Epithelial cell of proximal tubule (primary cell): ENCODE results near the gene TEX14. TPM values are rescaled to one million over a fixed set of nuclear protein-coding genes. Genes with fewer than 3 reads are reported as not detected.

Experiments used
- DNase-seq: peaks from one replicate; pipeline ENCODE4 v3.0.0-alpha.2; 2011; ENCODE audit warnings: low read depth
- H3K4me3 ChIP-seq: 2 replicates; pipeline ENCODE4 v1.5.1; 2011; ENCODE audit warnings: low read depth, mild to moderate bottlenecking, low read length
- total RNA-seq: library from RNA; depleted of rRNA; stranded (reverse); fragments of >200 nt; gene quantifications from 2 replicates; pipeline ENCODE4 v1.2.3, GENCODE V29; 2015
- TF ChIP-seq, protein P1 (sequence below): conservative IDR thresholded peaks from 2 replicates; pipeline ENCODE4 v1.5.1; 2012; ENCODE audit warnings: low read depth, mild to moderate bottlenecking, low read length

TEX14 gene
- total RNA-seq, 1 donor from 2014 or later = 0.06 TPM

- no peak overlapping the region for H3K4me3 ChIP-seq
- TF ChIP-seq, protein P1, sequence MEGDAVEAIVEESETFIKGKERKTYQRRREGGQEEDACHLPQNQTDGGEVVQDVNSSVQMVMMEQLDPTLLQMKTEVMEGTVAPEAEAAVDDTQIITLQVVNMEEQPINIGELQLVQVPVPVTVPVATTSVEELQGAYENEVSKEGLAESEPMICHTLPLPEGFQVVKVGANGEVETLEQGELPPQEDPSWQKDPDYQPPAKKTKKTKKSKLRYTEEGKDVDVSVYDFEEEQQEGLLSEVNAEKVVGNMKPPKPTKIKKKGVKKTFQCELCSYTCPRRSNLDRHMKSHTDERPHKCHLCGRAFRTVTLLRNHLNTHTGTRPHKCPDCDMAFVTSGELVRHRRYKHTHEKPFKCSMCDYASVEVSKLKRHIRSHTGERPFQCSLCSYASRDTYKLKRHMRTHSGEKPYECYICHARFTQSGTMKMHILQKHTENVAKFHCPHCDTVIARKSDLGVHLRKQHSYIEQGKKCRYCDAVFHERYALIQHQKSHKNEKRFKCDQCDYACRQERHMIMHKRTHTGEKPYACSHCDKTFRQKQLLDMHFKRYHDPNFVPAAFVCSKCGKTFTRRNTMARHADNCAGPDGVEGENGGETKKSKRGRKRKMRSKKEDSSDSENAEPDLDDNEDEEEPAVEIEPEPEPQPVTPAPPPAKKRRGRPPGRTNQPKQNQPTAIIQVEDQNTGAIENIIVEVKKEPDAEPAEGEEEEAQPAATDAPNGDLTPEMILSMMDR = no peak
- no peak for DNase-seq
These were observed 30.4 kb upstream of the TEX14 start for GRCh38 chr17:58722274-58722673.

DNA sequence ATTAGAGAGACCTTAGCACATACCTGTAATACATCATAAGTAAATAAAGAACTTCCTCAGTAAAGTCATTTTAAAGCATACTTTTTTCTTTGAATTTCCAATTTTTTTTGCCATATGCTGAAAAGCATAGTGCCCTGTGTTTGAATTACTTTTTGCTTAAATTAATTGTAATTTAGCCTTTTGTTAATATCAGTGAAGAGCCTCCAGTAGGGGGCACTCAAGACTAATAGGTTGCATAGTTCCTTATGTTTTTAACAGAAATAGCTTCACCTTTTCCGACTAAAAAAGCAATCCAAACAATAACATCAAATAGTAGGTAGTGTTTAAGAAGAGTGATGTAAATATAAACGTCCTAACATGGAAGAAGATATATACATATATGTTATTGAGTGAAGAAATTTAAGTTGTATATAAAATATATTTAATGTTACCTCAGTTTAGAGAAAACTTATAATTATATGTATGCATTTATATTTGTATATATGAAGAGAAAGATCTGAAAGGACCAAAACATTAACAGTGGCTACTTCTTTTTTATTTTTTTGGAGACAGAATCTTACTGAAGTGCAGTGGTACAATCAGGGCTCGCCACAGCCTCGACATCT is 19.2 kb upstream of the TEX14 start:
- H3K4me3 ChIP-seq = no peak overlapping the region
- TF ChIP-seq, protein P1 = peak; percentile 78
- peak; percentile 15 for DNase-seq

DNA sequence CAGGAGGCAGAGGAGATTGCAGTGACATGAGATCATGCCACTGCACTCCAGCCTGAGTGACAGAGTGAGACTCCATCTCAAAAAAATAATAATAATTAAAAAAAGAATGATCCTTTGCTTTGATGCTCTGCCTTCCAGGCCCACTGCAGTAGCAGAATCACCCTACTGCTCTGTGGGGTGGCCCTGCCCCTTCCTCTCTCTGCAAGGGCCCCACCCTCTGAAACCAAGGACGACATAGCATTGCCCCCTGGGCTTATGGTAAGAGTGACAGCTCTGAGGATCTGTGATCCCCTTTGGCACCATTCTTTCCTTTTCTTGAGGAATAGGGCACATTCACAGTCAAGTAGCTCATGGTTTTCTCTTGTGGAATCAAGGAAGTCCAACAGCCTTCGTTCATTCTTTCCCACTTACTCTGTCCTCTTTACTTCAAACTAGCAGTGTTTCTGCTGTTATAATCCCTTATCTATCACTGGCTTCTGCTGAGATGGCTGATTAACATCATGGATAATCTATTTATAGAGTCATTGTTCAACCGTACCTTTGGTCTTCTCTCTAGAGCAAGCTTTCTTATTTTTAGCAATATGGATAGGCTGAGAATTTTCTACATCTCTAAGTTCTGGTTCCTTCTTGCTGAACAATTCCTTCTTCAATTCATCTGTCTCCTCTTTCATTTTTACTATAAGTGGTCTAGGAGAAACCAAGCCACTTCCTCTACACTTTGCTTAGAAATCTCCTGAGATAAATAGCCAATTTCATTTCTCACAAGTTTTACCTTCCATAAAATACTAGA is 14.7 kb upstream of the TEX14 start:
- TF ChIP-seq, protein P1 = no peak
- DNase-seq = no peak
- no peak overlapping the region for H3K4me3 ChIP-seq

- no peak overlapping the region for H3K4me3 ChIP-seq
- TF ChIP-seq, protein P1 = no peak
- no peak for DNase-seq
These were observed 12.1 kb upstream of the TEX14 start for GRCh38 chr17:58703916-58704286.

DNA sequence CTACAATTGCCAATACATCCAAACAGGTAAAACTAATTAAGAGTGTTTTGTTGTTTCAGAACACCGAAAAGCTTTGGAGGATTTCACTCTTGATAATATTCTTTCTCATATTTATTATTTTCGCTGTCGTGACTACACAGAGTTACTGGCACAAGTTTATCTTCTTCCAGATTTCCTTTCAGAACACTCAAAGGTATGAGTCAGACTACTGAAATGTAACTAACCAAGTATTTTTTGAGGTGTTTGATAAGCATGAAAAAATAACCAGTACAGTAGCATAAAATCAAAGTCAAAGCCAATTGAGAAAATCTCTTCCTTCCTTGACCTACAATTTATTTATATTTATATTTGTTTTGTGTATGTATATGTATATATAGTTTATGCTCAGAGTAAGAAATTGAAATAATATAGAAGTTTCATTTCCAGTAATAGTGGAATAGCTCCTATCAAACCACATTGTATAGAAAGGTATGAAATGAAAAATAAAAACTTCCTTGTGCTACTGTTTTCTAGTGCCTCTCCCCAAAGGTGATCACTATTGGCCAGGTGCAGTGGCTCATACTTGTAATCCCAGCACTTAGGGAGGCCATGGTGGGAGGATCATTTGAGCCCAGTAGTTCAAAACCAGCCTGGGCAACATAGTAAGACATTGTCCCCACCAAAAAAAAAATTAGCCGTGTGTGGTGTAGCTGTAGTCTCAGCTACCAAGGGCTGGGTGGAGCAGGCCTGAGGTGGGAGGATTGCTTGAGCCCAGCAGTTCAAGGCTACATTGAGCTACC is 11.5 kb upstream of the TEX14 start:
- TF ChIP-seq, protein P1 = no peak
- H3K4me3 ChIP-seq = no peak overlapping the region
- no peak for DNase-seq

DNA sequence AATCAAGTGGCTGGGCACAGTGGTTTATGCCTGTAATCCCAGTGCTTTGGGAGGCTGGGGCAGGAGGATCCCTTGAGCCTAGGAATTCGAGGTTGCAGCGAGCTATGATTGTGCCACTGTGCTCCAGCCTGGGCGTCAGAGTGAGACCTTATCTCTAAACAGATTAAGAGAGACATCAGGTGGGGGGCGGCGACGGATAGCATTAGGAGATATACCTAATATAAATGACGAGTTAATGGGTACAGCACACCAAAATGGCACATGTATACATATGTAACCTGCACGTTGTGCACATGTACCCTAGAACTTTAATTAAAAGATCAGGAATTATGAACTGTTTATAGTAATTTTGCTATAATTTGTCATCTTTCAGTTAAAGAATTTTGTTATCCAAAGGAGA is 10.9 kb upstream of the TEX14 start:
- H3K4me3 ChIP-seq = no peak overlapping the region
- DNase-seq = no peak
- TF ChIP-seq, protein P1 = no peak
